A549 (cell line): Measurements from ENCODE around the gene TSPAN10. TPM values are rescaled to one million over a fixed set of nuclear protein-coding genes. Genes with fewer than 3 reads are reported as not detected.

Source experiments
- ATAC-seq, 2 experiments: fragments of 200-7000 bp in 1 of 2; fragments of >200 bp in 1 of 2; cut with Nextera tagmentation in 1 of 2; cut with Tn5 transposase in 1 of 2; 3 replicates each; pipeline versions ENCODE4 v1.8.0 to v1.9.1; 2018 to 2020; ENCODE audit warnings: mild to moderate bottlenecking in 1 of 2, moderate library complexity in 1 of 2
- CTCF ChIA-PET: fragments of 300-600 bp; sonication (Branson Sonifier 250); formaldehyde crosslinking; extraction: SDS; loops from one replicate; lab custom pipeline; 2021; ENCODE audit warnings: antibody characterized with exemption, inconsistent platforms; lab: Yijun Ruan, JAX
- POLR2A ChIA-PET: fragments of 350-600 bp; formaldehyde crosslinking; extraction: SDS; loops from one replicate; lab custom pipeline; 2021; ENCODE audit warnings: antibody characterized with exemption, inconsistent platforms; lab: Yijun Ruan, JAX
- DNase-seq, 2 experiments: peaks; one replicate each; pipeline versions ENCODE4 v3.0.0 to v3.0.0-alpha.2; 2011 to 2016; ENCODE audit warnings: low read depth in 1 of 2, low spot score in 1 of 2
- FAIRE-seq: peaks from 2 replicates; lab custom pipeline; 2011; peaks lifted over from hg19 to GRCh38; lab: Jason Lieb, UNC
- H3K27ac ChIP-seq, 2 experiments: fragments of >200 bp; sonication (Bioruptor Twin); formaldehyde crosslinking; 3 replicates each; pipeline ENCODE4 v1.5.1; 2016 to 2017
- H3K4me1 ChIP-seq: fragments of >200 bp; sonication (Bioruptor Twin); formaldehyde crosslinking; 3 replicates; pipeline ENCODE4 v1.6.1; 2016
- H3K4me2 ChIP-seq: fragments of >200 bp; sonication (Bioruptor Twin); formaldehyde crosslinking; 3 replicates; pipeline ENCODE4 v1.6.1; 2016
- H3K4me3 ChIP-seq: fragments of >200 bp; sonication (Bioruptor Twin); formaldehyde crosslinking; 3 replicates; pipeline ENCODE4 v1.5.1; 2016
- H3K9me3 ChIP-seq: fragments of >200 bp; sonication (Bioruptor Twin); formaldehyde crosslinking; 3 replicates; pipeline ENCODE4 v1.6.1; 2016
- BHLHE40 ChIP-seq: IDR thresholded peaks from 2 replicates; pipeline ENCODE4 v1.6.1; 2012; ENCODE audit warnings: low read depth, low read length, inconsistent platforms
- CEBPB ChIP-seq, 2 experiments: fragments of >200 bp in 1 of 2; sonication (Bioruptor Twin) in 1 of 2; formaldehyde crosslinking in 1 of 2; IDR thresholded peaks; 2 replicates each; pipeline ENCODE4 v1.6.1; 2012 to 2016
- GATA3 ChIP-seq: IDR thresholded peaks from 2 replicates; pipeline ENCODE4 v1.6.1; 2012; ENCODE audit warnings: borderline replicate concordance
- HOXA7 ChIP-seq: fragments of 250-450 bp; sonication (Bioruptor Pico); IDR thresholded peaks from 2 replicates; pipeline ENCODE4 v1.5.0; 2020; ENCODE audit warnings: mild to moderate bottlenecking, moderate library complexity
- JUN ChIP-seq, 2 experiments: fragments of >200 bp; sonication (Bioruptor Twin); formaldehyde crosslinking; IDR thresholded peaks; 2 replicates in 1 of 2; 3 replicates in 1 of 2; pipeline ENCODE4 v1.6.1; 2016 to 2017
- MAFK ChIP-seq: fragments of 450-650 bp; IDR thresholded peaks from 2 replicates; pipeline ENCODE4 v1.6.1; 2014; ENCODE audit not compliant: partially characterized antibody
- MAZ ChIP-seq: fragments of 150-350 bp; IDR thresholded peaks from 2 replicates; pipeline ENCODE4 v1.6.1; 2014; ENCODE audit warnings: antibody characterized with exemption, low read depth, low read length, borderline replicate concordance
- NFE2L2 ChIP-seq: fragments of 150-350 bp; conservative IDR thresholded peaks from 2 replicates; pipeline ENCODE4 v1.6.1; 2014; ENCODE audit warnings: low read length
- POLR2A ChIP-seq: IDR thresholded peaks from 2 replicates; pipeline ENCODE4 v1.6.1; 2012; ENCODE audit warnings: mild to moderate bottlenecking, low read length
- RAD21 ChIP-seq, 2 experiments: fragments of >200 bp in 1 of 2; sonication (Bioruptor Twin) in 1 of 2; formaldehyde crosslinking in 1 of 2; IDR thresholded peaks in 1 of 2; conservative IDR thresholded peaks in 1 of 2; 2 replicates in 1 of 2; 3 replicates in 1 of 2; pipeline ENCODE4 v1.6.1; 2012 to 2018; ENCODE audit warnings: inconsistent platforms in 1 of 2
- TP53 ChIP-seq: fragments of 250-450 bp; sonication (Bioruptor Pico); IDR thresholded peaks from 2 replicates; pipeline ENCODE4 v1.5.0; 2021; ENCODE audit warnings: mild to moderate bottlenecking, moderate library complexity
- ZC3H11A ChIP-seq: fragments of 450-650 bp; IDR thresholded peaks from 2 replicates; pipeline ENCODE4 v1.6.1; 2014; ENCODE audit warnings: antibody characterized with exemption, mild to moderate bottlenecking
- ZFP36 ChIP-seq: fragments of 450-650 bp; IDR thresholded peaks from 2 replicates; pipeline ENCODE4 v1.6.1; 2014; ENCODE audit warnings: borderline replicate concordance; ENCODE audit not compliant: partially characterized antibody
- WGBS: methylation state at CpG from one replicate; pipeline ENCODE4 v1.1.6; 2017; ENCODE audit errors: missing lambda C conversion rate; 5-methylcytosine and 5-hydroxymethylcytosine counted together
- polyA plus RNA-seq, 4 experiments: library from polyadenylated mRNA; depleted of rRNA in 3 of 4; stranded (reverse); fragments of >200 nt; fragmentation: RNase III in 1 of 4; extraction: RNeasy Plus Mini Kit Qiagen cat#74134 plus additional on column Dnase treatment in 1 of 4; gene quantifications; 2 replicates in 3 of 4; 3 replicates in 1 of 4; pipeline ENCODE4 v1.2.3, GENCODE V29; 2011 to 2017
- TF ChIP-seq, protein P1 (sequence below): fragments of >200 bp; sonication (Bioruptor Twin); formaldehyde crosslinking; IDR thresholded peaks from 3 replicates; pipeline ENCODE4 v1.5.1; 2016
- TF ChIP-seq, protein P2 (sequence below): fragments of >200 bp; sonication (Bioruptor Twin); formaldehyde crosslinking; IDR thresholded peaks from 2 replicates; pipeline ENCODE4 v1.6.1; 2016
- TF ChIP-seq, protein P3 (sequence below): IDR thresholded peaks from 2 replicates; pipeline ENCODE4 v1.6.1; 2012; ENCODE audit warnings: low read depth, borderline replicate concordance
- TF ChIP-seq, protein P4 (sequence below): IDR thresholded peaks from 2 replicates; pipeline ENCODE4 v1.6.1; 2012
- TF ChIP-seq, protein P5 (sequence below): fragments of 250-450 bp; sonication (Bioruptor Pico); IDR thresholded peaks from 2 replicates; pipeline ENCODE4 v1.5.0; 2020; ENCODE audit warnings: low read depth, mild to moderate bottlenecking, moderate library complexity

Gene TSPAN10
- polyA plus RNA-seq, 2 of the 4 experiments (the other 2 are of a cell fraction), result 1.4 to 6.3 TPM

DNA sequence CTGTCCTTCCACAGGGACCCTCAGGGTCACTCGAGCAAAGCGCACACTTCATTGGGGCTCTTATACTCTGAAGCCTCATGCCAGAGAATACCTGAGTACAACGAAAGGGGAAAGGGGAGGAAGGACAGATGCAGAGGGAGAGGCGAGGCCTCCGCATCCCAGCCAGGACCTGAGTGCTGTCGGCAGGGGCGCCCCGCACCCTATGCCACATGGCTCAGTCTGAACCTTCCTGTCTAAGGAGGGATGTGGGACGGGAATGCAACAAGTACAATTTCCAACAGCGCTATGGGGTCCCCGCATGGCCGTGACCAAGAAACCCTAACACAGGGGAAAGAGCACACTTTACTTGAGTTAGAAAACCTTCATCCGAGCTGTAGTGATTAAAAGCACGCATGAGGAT lies 45.0 kb upstream of the TSPAN10 start (continued):
- TF ChIP-seq MAFK (no peak), GATA3 (no peak), BHLHE40 (no peak), MAZ (no peak), RAD21 (conservative IDR thresholded peaks at IDR 0.05 in 1 of 2, IDR thresholded peaks at IDR 0.05 in 1 of 2) (no peak)
- TF ChIP-seq, protein P1, sequence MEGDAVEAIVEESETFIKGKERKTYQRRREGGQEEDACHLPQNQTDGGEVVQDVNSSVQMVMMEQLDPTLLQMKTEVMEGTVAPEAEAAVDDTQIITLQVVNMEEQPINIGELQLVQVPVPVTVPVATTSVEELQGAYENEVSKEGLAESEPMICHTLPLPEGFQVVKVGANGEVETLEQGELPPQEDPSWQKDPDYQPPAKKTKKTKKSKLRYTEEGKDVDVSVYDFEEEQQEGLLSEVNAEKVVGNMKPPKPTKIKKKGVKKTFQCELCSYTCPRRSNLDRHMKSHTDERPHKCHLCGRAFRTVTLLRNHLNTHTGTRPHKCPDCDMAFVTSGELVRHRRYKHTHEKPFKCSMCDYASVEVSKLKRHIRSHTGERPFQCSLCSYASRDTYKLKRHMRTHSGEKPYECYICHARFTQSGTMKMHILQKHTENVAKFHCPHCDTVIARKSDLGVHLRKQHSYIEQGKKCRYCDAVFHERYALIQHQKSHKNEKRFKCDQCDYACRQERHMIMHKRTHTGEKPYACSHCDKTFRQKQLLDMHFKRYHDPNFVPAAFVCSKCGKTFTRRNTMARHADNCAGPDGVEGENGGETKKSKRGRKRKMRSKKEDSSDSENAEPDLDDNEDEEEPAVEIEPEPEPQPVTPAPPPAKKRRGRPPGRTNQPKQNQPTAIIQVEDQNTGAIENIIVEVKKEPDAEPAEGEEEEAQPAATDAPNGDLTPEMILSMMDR, result no peak
- TF ChIP-seq, protein P2, sequence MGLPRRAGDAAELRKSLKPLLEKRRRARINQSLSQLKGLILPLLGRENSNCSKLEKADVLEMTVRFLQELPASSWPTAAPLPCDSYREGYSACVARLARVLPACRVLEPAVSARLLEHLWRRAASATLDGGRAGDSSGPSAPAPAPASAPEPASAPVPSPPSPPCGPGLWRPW, result no peak

DNA sequence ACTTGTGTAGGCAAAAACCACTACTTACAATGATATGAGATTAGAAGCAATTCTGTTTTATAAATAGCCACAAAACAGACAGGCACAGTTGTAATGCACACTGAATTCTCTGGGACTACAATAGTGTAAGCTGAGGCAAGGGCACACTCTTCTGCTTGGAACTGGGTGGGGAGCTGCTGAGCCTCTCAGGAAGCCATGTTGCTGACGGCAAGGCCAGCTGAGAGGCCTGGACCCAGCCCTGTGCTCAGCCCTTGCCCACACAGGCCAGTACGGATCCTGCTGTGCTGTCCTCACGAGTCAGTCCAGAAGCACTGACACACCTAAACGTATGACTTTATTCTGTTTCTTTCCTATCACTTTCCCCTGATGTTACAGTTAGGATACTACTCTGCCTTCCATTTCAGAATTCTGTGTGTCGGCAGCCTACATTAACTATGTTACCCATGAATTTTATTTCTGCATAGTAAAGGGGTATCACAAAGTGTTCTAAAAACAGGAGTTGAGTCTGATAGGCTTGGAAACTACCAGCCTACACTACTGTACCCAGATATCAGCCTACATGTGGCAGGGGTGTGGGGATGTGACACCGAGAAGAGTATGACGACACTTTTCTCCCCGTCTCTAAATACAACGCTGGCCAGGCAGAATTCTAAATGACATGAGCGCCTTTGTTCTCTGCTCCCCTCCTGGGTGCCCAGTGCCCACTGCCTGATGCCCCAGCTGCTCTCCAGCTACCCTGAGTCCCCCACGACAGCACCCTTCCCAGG lies 43.7 kb upstream of the TSPAN10 start:
- FAIRE-seq, result no peak
- CTCF ChIA-PET, result interaction anchor here (1.7 to 45.0 kb wide), 3 partner anchors 9 to 74 kb away, joined by 7 to 1604 read pairs (median 1604); partner anchors contain the start of gene FAAP100
- no peak overlapping the region for H3K27ac ChIP-seq

More for the DNA sequence above, 43.7 kb upstream of the TSPAN10 start:
- H3K4me2 ChIP-seq, result no peak overlapping the region
- POLR2A ChIA-PET, result no interaction called here
- ATAC-seq (peak in 1 of 2 experiments; percentile 28; a peak in 3 of 6 replicates), DNase-seq (no peak)
- H3K4me1 ChIP-seq, result peaks cover 18% of the 10 kb centered on the region
- H3K9me3 ChIP-seq, result no peaks in the 10 kb centered on the region
- 92% methylated on average over 11 of the region's 11 CpGs for WGBS
- H3K4me3 ChIP-seq, result no peak overlapping the region
- TF ChIP-seq JUN (IDR thresholded peaks at IDR 0.05) (no peak), CEBPB (IDR thresholded peaks at IDR 0.05) (no peak), POLR2A (no peak), NFE2L2 (no peak), HOXA7 (CRISPR knock-in tag) (no peak), TP53 (CRISPR knock-in tag) (no peak), ZFP36 (no peak), ZC3H11A (no peak), MAFK (no peak)
- TF ChIP-seq, protein P3, sequence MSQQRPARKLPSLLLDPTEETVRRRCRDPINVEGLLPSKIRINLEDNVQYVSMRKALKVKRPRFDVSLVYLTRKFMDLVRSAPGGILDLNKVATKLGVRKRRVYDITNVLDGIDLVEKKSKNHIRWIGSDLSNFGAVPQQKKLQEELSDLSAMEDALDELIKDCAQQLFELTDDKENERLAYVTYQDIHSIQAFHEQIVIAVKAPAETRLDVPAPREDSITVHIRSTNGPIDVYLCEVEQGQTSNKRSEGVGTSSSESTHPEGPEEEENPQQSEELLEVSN, result no peak
- TF ChIP-seq, protein P2, result no peak
- TF ChIP-seq, protein P4, sequence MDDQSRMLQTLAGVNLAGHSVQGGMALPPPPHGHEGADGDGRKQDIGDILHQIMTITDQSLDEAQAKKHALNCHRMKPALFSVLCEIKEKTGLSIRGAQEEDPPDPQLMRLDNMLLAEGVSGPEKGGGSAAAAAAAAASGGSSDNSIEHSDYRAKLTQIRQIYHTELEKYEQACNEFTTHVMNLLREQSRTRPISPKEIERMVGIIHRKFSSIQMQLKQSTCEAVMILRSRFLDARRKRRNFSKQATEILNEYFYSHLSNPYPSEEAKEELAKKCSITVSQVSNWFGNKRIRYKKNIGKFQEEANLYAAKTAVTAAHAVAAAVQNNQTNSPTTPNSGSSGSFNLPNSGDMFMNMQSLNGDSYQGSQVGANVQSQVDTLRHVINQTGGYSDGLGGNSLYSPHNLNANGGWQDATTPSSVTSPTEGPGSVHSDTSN, result no peak
- TF ChIP-seq, protein P1, result no peak
- TF ChIP-seq, protein P5, sequence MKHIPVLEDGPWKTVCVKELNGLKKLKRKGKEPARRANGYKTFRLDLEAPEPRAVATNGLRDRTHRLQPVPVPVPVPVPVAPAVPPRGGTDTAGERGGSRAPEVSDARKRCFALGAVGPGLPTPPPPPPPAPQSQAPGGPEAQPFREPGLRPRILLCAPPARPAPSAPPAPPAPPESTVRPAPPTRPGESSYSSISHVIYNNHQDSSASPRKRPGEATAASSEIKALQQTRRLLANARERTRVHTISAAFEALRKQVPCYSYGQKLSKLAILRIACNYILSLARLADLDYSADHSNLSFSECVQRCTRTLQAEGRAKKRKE (CRISPR knock-in tag), result no peak
- TF ChIP-seq, all 56 proteins: peak for 0
